HG02973 (cell line): ENCODE data around the gene DAP.

Experiments used
- ATAC-seq: cut with Tn5 transposase; IDR thresholded peaks from one replicate; pipeline ENCODE4 v1.9.1; 2021; ENCODE audit warnings: moderate library complexity; ENCODE audit not compliant: unreplicated experiment

DAP gene

GRCh38 chr5:10695055-10695649 lies 65.9 kb downstream of the DAP start:
- no peak for ATAC-seq

DNA sequence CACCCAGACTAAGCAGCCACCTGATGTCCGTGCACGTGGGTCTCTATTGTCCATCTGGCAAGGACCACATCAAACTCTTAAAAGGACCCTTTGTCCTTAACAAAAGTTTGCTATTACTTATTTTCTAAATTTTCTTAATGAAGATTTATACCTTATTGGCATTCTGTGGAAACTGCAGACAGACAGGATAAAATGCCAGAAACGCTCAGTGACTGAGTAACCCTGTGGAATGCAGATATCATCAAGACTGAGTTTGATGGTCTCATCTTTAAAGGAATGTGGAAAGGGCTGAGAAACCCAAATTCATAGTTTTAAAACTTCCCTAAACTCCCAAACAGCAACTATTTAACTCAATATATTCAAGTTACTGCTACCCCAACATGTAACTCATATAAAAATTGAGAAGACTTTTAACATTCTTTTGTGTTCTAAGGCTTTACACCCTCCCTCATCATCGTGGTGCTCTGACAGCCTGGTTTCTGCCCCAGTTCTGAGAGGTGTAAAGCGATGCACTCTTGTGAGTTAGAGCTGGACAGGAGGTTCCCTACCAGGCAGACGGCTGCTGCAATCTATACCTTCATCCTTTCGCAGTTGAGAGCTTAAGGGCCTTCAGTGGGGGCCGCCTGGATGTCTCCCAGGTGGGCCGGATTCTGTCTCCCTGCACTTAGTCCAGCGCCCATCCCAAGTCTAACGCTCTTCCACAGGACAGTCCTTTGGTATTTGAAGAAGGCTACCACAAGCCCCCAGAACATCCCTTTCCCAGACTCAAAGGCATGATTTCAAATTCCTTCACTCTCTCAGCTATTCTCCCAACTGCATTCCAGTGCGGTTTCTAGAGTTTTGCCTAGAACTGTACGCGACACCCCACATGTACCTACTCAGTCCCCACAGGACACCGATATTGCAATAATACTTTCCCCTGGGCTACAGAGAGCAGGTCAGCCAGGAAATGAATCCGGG lies 68.9 kb downstream of the DAP start:
- no peak for ATAC-seq

GRCh38 chr5:10690460-10691440 lies 70.3 kb downstream of the DAP start:
- no peak for ATAC-seq

DNA sequence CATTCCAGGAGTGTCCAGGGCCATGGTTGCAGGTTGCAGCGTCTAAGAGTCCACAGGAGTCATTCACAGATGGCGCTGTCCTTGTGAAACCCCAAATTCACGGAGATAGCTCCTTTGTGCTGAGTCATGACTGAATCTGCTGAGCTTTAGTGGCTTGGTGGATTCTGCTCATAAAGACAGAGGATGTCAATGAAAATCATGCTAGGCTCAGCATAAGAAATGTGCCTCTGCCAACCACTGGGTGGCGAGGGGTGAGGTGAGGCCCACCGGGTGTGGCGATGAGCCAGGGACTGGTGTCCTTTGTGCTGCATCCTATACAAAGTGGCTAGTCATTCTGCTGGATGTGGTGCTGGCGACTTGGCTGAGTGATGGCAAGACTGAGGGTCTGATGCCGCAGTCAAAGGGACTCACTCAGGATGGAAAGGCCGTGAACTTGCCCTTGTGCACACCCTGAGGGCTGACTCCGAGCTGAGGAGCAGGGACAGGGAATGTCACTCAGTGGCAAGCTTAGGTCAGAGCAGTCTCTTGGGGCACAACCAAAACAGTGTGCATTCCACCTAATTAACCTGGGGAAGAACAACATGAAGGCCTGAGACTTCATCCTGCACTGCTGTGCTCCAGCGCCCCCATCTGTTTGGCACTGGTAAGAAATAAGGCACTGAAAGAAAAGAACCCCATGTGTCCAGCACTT lies 71.5 kb downstream of the DAP start:
- ATAC-seq: no peak

DNA sequence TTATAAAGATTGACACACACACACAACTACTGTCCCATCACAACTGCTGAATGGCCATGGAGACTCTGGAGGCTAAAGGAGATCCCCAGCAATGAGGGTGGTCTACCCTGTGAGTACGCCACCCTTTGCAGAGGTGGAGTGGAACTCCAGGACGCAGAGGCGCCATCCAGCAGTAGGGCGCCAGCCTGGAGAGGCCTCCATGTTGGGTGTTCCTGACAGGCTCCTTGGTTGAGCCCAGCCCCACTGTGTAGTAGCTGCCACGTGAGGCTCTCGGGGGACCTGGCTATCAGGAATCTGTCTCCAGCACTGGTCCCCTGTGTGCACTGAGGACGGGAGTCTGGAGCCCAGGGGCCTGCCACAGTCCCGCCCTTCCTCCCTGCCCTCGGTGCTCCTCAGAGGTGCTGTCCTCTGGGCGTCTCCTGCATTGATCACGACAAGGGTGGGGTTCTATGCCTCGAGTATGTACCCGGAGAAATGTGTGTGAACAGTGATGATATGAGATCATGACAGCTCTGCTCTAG lies 72.3 kb downstream of the DAP start:
- no peak for ATAC-seq

DNA sequence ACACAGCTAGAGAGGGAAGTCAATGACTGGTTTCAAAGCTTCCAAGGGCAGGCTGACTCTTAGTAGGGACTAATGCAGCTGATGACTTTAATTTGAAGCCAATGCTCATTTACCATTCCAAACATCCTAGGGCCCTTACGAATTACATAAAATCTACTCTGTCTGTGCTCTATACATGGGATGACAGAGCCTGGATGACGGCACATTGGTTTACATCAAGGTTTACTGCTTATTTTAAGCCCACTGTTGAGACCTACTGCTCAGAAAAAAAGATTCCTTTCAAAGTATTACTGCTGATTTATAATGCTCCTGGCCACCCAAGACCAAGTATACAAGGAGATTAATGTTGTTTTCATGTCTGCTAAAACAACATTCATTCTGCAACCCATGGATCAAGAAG lies 74.1 kb downstream of the DAP start:
- ATAC-seq: no peak

- peak; percentile 80 for ATAC-seq
Observed at GRCh38 chr5:10685115-10685521, 75.9 kb downstream of the DAP start.

GRCh38 chr5:10684303-10685086 lies 76.5 kb downstream of the DAP start:
- peak; percentile 71 for ATAC-seq

DNA sequence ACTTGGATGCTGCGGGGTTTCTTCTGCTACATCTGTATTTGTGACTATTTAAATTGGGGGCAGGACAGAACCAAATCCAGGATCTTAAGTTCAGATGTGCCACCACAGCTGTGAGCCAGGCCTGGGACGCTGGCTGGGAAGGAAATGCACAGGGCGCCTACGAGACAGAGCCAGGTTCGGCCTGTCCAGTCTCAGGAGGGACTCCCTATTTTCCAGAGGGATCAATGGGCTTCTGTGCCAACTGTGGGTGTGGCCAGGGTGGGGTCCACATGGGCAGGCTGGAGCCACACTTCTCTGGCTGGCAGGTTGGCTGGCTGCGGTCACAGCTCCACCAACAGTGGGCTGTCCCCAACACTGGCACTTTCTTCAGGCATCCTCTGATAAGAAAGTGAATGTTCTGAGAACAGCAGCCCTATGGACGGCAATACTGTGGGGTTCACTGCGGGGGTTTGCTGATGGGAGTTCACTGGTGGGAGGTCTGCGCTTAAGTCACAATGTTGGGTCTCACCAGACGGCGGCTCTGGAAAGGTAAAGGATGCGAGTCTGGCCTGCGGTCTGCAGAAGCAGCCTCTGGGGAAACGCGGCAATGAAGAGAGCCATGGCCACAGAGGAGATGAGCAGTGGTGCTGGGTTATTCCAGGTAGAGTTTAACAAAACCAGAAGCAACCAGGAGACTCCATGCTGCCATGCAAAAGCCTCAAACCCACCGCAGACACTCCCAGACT lies 78.1 kb downstream of the DAP start:
- no peak for ATAC-seq

DNA sequence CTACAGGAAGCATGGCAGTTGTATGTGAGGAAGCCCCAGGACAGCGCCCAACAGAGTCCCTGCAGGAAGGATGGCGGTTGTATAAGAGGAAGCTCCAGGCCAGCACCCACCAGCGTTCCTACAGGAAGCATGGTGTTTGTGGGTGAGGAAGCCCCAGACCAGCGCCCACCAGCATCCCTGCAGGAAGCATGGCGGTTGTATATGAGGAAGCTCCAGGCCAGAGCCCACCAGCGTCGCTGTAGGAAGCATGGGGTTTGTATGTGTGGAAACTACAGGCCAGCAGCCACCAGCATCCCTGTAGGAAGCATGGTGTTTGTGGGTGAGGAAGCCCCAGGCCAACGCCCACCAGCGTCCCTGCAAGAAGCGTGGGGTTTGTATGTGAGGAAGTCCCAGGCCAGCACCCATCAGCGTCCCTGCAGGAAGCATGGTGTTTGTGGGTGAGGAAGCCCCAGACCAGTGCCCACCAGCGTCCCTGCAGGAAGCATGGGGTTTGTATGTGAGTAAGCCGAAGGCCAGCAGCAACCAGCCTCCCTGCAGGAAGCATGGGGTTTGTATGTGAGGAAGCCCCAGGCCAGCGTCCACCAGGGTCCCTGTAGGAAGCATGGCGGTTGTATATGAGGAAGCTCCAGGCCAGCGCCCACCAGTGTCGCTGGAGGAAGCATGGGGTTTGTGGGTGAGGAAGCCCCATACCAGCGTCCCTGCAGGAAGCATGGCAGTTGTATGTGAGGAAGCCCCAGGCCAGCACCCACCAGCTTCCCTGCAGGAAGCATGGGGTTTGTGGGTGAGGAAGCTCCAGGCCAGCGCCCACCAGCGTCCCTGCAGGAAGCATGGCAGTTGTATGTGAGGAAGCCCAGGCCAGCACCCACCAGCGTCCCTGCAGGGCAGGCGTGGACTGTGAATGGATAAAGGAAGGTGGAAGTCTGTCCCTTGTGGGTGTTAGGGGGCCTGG lies 79.0 kb downstream of the DAP start:
- no peak for ATAC-seq

GRCh38 chr5:10680876-10681481 lies 80.1 kb downstream of the DAP start:
- ATAC-seq: no peak

DNA sequence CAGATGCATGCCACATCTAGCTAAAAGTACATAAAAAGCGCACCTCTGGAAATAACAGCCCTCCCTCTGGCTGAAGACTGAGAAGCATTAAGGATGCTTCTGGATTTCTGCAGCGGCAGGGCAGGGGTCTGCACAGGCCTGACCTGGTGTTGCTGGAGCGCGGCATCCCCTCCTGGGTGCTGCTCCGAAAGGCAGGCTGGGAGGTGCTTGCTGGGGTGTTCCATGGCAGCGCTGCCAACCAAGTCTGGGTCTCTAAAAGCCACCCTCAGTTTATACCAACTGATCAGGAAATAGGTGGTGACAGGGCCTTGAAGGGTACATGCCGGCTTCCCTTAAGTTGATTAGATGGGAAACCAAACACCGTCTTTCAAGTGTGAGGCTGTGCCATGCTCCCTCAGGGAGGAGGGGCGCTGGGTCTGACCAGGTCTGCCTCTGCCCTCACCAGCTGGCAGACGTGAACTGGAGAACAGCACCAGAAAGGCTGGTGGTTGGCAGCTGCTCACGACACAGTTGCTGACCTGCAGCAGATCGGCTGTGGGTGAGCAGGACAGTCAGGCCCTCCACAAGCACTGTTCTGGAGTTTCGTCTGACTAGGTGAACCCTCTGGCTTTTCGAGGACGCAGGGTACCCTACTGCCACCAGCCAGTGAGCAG lies 81.6 kb downstream of the DAP start:
- no peak for ATAC-seq

- no peak for ATAC-seq
Observed at GRCh38 chr5:10678244-10678643, 82.8 kb downstream of the DAP start.

DNA sequence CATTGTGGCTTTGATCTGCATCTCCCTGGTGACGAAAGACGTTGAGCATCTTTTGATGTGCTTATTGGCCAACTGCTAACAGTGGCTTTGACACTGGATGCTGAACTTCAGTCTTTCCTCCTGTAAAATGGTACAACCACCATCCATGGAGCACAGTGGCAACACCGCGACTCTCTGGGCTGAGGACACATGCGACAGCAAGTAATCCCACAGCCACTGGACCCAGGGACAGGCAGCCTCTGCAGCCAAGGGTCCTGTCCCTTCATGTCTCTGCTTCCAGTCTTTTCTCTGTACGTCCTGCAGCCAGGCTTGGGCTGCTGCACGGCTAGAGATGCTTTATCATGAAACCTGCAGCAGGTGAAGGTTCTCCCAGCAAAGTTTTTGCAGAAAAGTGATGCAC lies 83.5 kb downstream of the DAP start:
- ATAC-seq: no peak

DNA sequence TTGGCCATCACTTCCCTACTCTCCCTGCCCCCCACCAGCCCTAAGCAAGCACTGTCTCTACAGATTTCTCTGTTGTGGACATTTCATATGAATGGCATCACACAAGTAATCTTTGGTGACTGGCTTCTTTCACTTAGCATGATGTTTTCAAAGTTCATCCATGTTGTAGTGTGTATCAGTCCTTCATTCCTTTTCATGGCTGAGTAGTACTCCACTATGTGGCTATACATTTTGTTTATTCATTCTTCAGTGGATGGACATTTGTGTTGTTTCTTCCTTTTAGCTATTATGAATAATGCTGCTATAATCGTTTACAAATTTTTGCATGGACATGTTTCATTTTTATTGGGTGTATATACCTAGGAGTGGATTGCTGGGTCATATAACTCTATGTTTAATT lies 84.1 kb downstream of the DAP start:
- ATAC-seq: no peak

DNA sequence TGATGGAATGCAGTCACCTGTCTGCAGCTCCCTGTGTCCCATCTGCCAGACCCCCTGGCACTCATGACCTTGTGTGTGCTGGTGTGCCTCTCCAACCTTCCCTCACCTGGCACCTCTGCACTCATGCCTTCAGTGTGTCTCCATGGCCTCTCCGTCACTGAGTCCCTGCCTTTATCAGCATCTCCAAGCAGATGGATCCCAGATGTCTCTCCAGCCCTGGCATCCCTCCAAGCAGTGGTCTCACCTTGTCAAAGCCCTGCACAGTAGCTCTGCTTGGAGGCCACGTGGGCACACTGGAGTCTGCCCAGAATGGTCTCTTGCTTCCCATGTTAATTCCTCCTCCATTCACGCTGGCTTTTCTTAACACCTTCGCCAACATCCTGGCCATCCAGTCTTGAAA lies 84.8 kb downstream of the DAP start:
- ATAC-seq: no peak

DNA sequence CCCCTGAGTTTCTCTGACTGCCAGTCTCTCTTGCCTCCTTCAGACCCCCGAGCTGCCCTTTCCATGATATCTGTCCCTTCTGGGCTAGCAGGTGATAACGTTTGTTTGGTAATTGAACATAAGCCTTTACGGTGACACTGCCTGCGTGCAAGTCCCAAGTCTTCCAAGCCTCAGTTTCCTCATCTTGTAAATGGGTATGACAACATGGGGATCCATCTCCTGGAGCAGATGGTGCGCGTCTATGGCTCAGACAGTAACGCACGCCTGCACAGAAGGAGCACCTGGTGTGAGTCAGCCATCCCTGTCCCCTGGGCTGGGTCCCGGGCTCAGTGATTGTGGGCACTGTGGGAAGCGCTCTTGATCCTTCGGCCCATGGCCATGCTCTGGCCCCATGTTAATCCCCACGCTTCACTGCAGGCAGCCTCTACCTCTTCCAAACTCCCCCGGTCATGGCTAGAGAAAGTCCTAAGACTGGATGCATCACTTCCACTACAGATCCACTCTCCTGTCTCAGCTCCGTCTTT lies 85.8 kb downstream of the DAP start:
- no peak for ATAC-seq
